ENCODE measurements around the gene LPP.

DNA sequence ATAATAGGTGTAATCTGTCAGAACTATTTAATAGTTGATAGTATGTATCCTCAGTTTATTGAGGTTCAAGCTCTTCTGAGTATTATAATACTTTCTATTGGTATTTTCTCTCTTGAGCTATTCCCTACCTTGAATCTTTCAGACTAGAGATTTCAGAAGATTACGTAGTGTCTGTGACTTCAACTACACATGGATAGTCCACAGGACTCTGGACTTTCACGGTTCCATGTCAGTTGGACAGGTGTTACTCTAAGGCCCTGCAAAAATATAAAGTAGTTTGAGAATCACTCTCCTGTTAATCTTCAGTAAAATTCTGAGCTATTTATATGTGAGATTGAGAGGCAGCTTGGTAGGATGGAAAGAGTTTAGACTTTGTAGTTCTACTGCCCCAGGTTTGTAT lies 664.3 kb downstream of the LPP start:
- TF ChIP-seq, protein P1, sequence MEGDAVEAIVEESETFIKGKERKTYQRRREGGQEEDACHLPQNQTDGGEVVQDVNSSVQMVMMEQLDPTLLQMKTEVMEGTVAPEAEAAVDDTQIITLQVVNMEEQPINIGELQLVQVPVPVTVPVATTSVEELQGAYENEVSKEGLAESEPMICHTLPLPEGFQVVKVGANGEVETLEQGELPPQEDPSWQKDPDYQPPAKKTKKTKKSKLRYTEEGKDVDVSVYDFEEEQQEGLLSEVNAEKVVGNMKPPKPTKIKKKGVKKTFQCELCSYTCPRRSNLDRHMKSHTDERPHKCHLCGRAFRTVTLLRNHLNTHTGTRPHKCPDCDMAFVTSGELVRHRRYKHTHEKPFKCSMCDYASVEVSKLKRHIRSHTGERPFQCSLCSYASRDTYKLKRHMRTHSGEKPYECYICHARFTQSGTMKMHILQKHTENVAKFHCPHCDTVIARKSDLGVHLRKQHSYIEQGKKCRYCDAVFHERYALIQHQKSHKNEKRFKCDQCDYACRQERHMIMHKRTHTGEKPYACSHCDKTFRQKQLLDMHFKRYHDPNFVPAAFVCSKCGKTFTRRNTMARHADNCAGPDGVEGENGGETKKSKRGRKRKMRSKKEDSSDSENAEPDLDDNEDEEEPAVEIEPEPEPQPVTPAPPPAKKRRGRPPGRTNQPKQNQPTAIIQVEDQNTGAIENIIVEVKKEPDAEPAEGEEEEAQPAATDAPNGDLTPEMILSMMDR (IDR thresholded peaks at IDR 0.05): no peak
- no peak for TF ChIP-seq POLR2A (IDR thresholded peaks at IDR 0.05)
